GM12892 (cell line): ENCODE data around the gene DND1.

Experiments used
- POLR2A ChIP-seq: IDR thresholded peaks from 2 replicates; pipeline ENCODE4 v1.6.1; 2011; ENCODE audit warnings: low read depth, low read length, control low read depth
- POLR2AphosphoS5 ChIP-seq: IDR thresholded peaks from 2 replicates; pipeline ENCODE4 v1.6.1; 2011; ENCODE audit warnings: low read depth, low read length, control low read depth
- TAF1 ChIP-seq: IDR thresholded peaks from 2 replicates; pipeline ENCODE4 v1.6.1; 2011; ENCODE audit warnings: low read depth, mild to moderate bottlenecking, control low read depth, low read length, borderline replicate concordance

GRCh38 chr5:140700177-140701144, 27.1 kb upstream of the DND1 start, which contains the start of gene ZMAT2:
- TF ChIP-seq POLR2AphosphoS5 (peak; percentile 89), POLR2A (peak; percentile 89), TAF1 (peak; percentile 98)
